Fibroblast of lung (primary cell): ENCODE measurements around the gene UPK1A. TPM values are rescaled to one million over a fixed set of nuclear protein-coding genes. Genes with fewer than 3 reads are reported as not detected.
A peak's percentile ranks its signal among the peaks of the same experiment; 100 is the strongest.
"Not testable (repeated sequence)": the region's sequence is repeated elsewhere in the genome, so short reads cannot be mapped to it uniquely, and the experiment has no call there.

Experiments
- DNase-seq, 2 donors: peaks; one replicate each; pipeline versions ENCODE4 v3.0.0 to v3.0.0-alpha.2; 2010; ENCODE audit warnings: low read depth in 2 of 2
- H2AFZ ChIP-seq: 2 replicates; pipeline ENCODE4 v1.5.1; 2012; ENCODE audit warnings: low read length, control low read depth, inconsistent platforms
- H3K27ac ChIP-seq: 2 replicates; pipeline ENCODE4 v1.5.1; 2011; ENCODE audit warnings: low read length, control low read depth; ENCODE audit not compliant: insufficient read depth
- H3K27me3 ChIP-seq: 2 replicates; pipeline ENCODE4 v1.5.1; 2011; ENCODE audit warnings: mild to moderate bottlenecking, low read length; ENCODE audit not compliant: control insufficient read depth, insufficient read depth
- H3K36me3 ChIP-seq: 2 replicates; pipeline ENCODE4 v1.5.1; 2011; ENCODE audit warnings: low read length; ENCODE audit not compliant: control insufficient read depth, insufficient read depth
- H3K4me1 ChIP-seq: 2 replicates; pipeline ENCODE4 v1.5.1; 2011; ENCODE audit warnings: low read length; ENCODE audit not compliant: control insufficient read depth, insufficient read depth; ENCODE audit errors: extremely low read depth
- H3K4me2 ChIP-seq: 2 replicates; pipeline ENCODE4 v1.5.1; 2011; ENCODE audit warnings: low read length, control low read depth; ENCODE audit not compliant: insufficient read depth; ENCODE audit errors: extremely low read depth
- H3K4me3 ChIP-seq, 4 experiments: fragments of 200-600 bp in 1 of 4; sonication (generic) in 1 of 4; replicated peaks in 1 of 4; 2 replicates each; pipeline ENCODE4 v1.5.1; 2011 to 2016; ENCODE audit warnings: low read length in 4 of 4, low read depth in 3 of 4, mild to moderate bottlenecking in 3 of 4, control low read depth in 2 of 4, inconsistent platforms in 1 of 4, mixed read lengths in 1 of 4; ENCODE audit not compliant: insufficient read depth in 1 of 4; ENCODE audit errors: control extremely low read depth in 1 of 4
- H3K79me2 ChIP-seq: 2 replicates; pipeline ENCODE4 v1.5.1; 2012; ENCODE audit warnings: mild to moderate bottlenecking, low read length, inconsistent platforms; ENCODE audit not compliant: control insufficient read depth, insufficient read depth
- H3K9ac ChIP-seq: 2 replicates; pipeline ENCODE4 v1.5.1; 2011; ENCODE audit warnings: mild to moderate bottlenecking, low read length, control low read depth; ENCODE audit not compliant: insufficient read depth
- H3K9me3 ChIP-seq: 2 replicates; pipeline ENCODE4 v1.5.1; 2012; ENCODE audit warnings: low read depth, low read length; ENCODE audit not compliant: control insufficient read depth, insufficient read depth
- H4K20me1 ChIP-seq: 2 replicates; pipeline ENCODE4 v1.5.1; 2011; ENCODE audit warnings: low read length; ENCODE audit not compliant: control insufficient read depth, insufficient read depth; ENCODE audit errors: extremely low read depth
- CTCF ChIP-seq, 2 donors: IDR thresholded peaks in 1 of 2; conservative IDR thresholded peaks in 1 of 2; 1 replicate in 1 of 2; 2 replicates in 1 of 2; pipeline ENCODE4 v1.5.1; 2011 to 2012; ENCODE audit warnings: low read length in 2 of 2, control low read depth in 1 of 2, inconsistent platforms in 1 of 2, low read depth in 1 of 2, mild to moderate bottlenecking in 1 of 2
- EZH2 ChIP-seq: IDR thresholded peaks from 2 replicates; pipeline ENCODE4 v1.5.1; 2012; ENCODE audit warnings: low read length, control low read depth, mild to moderate bottlenecking; ENCODE audit errors: missing control alignments
- polyA plus RNA-seq, 2 donors: library from polyadenylated mRNA; depleted of rRNA in 1 of 2; stranded (reverse) in 1 of 2; unstranded in 1 of 2; fragments of >200 nt; gene quantifications; 2 replicates each; pipeline ENCODE4 v1.2.1, GENCODE V29; 2011 to 2012; ENCODE audit warnings: missing spikeins in 1 of 2
- total RNA-seq: library from RNA; depleted of rRNA; stranded (reverse); fragments of >200 nt; gene quantifications from 2 replicates; pipeline ENCODE4 v1.2.1, GENCODE V29; 2014

The UPK1A gene
- total and polyA plus RNA-seq, 2 donors (not counting 1 experiment from before 2014, with no cell fraction given), result 0.27 TPM; not detected in 1

GRCh38 chr19:35675589-35676140, 9.3 kb downstream of the UPK1A start:
- DNase-seq, result no peak
- Histone ChIP-seq H3K9me3 (no peaks in the 10 kb centered on the region), H3K4me3 (no peak overlapping the region), H3K27me3 (peaks cover 3% of the 10 kb centered on the region), H3K9ac (no peak overlapping the region), H3K27ac (no peak overlapping the region), H3K79me2 (no peaks in the 10 kb centered on the region), H4K20me1 (no peaks in the 10 kb centered on the region), H3K36me3 (no peaks in the 10 kb centered on the region), H3K4me1 (no peaks in the 10 kb centered on the region), H3K4me2 (no peak overlapping the region), H2AFZ (no peak overlapping the region)
- TF ChIP-seq EZH2 (no peak), CTCF (conservative IDR thresholded peaks at IDR 0.05 in 1 of 2, IDR thresholded peaks at IDR 0.05 in 1 of 2; ENCODE audit: low read depth in 1 of 2, low read length in 2 of 2) (no peak)

GRCh38 chr19:35689836-35690235, 23.5 kb downstream of the UPK1A start:
- Histone ChIP-seq H3K36me3 (no peaks in the 10 kb centered on the region), H3K4me2 (no peak overlapping the region), H3K9me3 (no peaks in the 10 kb centered on the region), H3K9ac (no peak overlapping the region), H4K20me1 (no peaks in the 10 kb centered on the region), H3K79me2 (no peaks in the 10 kb centered on the region), H3K4me3 (no peak overlapping the region), H2AFZ (no peak overlapping the region), H3K27me3 (no peaks in the 10 kb centered on the region), H3K27ac (no peak overlapping the region), H3K4me1 (no peaks in the 10 kb centered on the region)
- TF ChIP-seq CTCF (conservative IDR thresholded peaks at IDR 0.05 in 1 of 2, IDR thresholded peaks at IDR 0.05 in 1 of 2; ENCODE audit: low read depth in 1 of 2, low read length in 2 of 2) (no peak), EZH2 (no peak)
- peak in 1 of 2 donors; percentile 2 for DNase-seq

- H3K4me2 ChIP-seq, H3K4me1 ChIP-seq, H4K20me1 ChIP-seq, H3K27ac ChIP-seq, H3K9me3 ChIP-seq, H3K27me3 ChIP-seq, H3K79me2 ChIP-seq, H3K36me3 ChIP-seq, H2AFZ ChIP-seq, H3K9ac ChIP-seq, H3K4me3 ChIP-seq, DNase-seq: not testable (repeated sequence)
These were observed 24.8 kb downstream of the UPK1A start for GRCh38 chr19:35691106-35691505.
